ENCODE data around the gene SMC1B.

DNA sequence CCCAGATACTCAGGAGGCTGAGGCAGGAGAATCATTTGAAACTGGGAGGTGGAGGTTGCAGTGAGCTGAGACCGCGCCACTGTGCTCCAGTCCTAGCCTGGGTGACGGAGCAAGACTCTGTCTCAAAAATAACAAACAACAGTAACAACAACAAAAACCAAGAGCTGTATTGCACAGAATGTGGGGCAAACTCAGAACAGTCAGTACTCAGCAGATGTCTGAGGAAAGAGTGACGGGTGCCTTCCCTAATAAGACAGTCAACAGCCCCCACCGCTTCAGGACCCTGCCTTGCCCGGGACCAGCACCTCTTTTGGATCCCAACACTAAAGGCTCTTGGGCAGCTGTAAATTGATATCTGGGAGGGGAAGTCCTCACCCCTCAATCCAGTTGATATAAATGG lies 40.4 kb upstream of the SMC1B start:
- TF ChIP-seq, protein P1, sequence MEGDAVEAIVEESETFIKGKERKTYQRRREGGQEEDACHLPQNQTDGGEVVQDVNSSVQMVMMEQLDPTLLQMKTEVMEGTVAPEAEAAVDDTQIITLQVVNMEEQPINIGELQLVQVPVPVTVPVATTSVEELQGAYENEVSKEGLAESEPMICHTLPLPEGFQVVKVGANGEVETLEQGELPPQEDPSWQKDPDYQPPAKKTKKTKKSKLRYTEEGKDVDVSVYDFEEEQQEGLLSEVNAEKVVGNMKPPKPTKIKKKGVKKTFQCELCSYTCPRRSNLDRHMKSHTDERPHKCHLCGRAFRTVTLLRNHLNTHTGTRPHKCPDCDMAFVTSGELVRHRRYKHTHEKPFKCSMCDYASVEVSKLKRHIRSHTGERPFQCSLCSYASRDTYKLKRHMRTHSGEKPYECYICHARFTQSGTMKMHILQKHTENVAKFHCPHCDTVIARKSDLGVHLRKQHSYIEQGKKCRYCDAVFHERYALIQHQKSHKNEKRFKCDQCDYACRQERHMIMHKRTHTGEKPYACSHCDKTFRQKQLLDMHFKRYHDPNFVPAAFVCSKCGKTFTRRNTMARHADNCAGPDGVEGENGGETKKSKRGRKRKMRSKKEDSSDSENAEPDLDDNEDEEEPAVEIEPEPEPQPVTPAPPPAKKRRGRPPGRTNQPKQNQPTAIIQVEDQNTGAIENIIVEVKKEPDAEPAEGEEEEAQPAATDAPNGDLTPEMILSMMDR (conservative IDR thresholded peaks at IDR 0.05; ENCODE audit: low read length): no peak
- no peak for TF ChIP-seq EZH2phosphoT487 (IDR thresholded peaks at IDR 0.05; ENCODE audit: borderline replicate concordance, low read depth, low read length)
